GM21723 (cell line): Measurements from ENCODE around the gene MESP2.

Experiments
- ATAC-seq: cut with Tn5 transposase; IDR thresholded peaks from one replicate; pipeline ENCODE4 v1.9.1; 2021; ENCODE audit warnings: mild to moderate bottlenecking, moderate library complexity; ENCODE audit not compliant: unreplicated experiment

The MESP2 gene

GRCh38 chr15:89754361-89755154 is 21.6 kb upstream of the MESP2 start:
- ATAC-seq, result no peak

DNA sequence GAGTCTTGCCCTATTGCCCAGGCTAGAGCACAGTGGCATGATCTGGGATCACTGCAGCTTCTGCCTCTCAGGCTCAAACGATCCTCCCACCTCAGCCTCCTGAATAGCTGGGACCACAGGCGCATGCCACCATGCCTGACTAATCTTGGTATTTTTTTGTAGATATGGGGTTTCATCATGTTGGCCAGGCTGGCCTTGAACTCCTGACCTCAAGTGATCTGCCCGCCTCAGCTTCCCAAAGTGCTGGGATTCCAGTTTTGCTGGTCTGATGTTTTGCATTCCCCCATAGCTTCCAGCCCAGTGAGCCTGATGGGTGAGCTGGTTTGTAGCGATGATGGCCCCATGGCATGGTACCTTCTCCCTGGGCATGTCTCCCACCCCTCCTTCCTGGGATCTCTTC is 20.4 kb upstream of the MESP2 start:
- ATAC-seq, result no peak

DNA sequence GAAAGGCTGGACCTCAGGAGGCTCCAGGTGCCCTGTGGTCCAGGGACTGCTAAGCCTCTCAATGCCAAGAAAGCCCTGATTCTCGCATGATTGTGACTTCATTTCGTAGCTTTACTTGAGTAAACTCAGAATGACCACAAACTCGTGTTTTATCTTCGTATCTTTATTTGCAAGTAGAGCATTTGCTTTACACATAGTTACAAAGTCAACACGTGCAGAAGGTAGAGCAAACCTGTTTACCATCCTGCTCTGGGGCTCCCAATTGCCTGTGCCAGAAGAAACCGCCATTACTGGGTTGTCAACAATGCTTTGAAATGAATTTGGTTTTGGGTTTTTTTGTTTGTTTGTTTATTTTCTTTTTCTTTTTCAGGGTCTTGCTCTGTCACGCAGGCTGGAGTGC is 19.2 kb upstream of the MESP2 start:
- ATAC-seq, result no peak

GRCh38 chr15:89758283-89758682 is 17.8 kb upstream of the MESP2 start:
- ATAC-seq, result no peak

- no peak for ATAC-seq
These were observed 17.2 kb upstream of the MESP2 start for GRCh38 chr15:89758981-89759380.

DNA sequence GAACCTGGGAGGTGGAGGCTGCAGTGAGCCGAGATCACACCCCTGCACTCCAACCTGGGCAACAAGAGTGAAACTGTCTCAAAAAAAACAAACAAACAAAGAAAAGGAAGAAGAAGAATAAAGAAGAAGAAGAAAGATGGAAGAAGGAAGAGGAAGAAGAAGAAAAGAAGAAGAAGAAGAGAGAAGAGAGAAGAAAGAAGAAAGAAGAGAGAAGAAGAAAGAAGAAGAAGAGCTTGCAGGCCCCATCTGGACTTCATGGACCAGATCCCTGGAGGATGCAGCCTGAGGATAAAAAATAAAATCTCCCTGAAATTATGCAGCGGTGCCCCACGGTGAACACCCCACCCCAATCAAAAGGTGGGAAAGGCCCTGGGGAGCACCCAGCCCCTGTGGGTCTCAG is 16.3 kb upstream of the MESP2 start:
- ATAC-seq, result no peak

DNA sequence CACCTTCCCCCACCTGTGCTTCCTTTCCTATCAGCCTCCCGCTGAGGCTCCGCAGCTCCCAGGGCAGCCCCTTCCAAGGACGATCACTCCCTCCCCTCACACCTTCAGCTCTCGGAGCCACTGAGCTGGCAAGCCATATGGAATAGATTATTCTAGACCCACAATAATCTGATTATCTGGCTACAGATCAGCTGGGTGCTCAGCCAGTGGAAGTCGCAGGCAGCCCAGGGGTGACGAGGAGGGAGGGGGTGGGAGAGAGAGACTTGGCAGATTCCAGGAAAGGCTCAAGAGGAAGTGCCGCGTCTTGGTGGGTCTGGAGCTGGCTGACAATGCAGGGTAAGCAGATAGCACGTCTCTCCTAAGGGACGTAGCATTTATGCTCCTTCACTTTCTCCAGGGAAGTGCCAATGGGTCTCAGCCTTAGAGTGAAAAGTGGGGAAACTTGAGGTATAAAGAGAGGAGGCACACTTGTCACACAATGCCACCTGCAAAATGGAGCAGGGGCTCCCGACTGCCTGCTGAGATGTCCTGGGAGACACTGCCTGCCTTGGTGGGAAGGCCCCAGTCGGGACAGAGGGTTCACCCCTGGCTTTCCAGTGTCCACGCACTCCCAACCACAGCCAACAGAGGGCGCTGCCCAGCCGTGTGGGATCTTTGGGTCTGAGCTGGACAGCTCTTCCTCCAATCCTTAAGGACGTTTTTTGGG is 15.7 kb upstream of the MESP2 start:
- ATAC-seq, result peak; percentile 72

DNA sequence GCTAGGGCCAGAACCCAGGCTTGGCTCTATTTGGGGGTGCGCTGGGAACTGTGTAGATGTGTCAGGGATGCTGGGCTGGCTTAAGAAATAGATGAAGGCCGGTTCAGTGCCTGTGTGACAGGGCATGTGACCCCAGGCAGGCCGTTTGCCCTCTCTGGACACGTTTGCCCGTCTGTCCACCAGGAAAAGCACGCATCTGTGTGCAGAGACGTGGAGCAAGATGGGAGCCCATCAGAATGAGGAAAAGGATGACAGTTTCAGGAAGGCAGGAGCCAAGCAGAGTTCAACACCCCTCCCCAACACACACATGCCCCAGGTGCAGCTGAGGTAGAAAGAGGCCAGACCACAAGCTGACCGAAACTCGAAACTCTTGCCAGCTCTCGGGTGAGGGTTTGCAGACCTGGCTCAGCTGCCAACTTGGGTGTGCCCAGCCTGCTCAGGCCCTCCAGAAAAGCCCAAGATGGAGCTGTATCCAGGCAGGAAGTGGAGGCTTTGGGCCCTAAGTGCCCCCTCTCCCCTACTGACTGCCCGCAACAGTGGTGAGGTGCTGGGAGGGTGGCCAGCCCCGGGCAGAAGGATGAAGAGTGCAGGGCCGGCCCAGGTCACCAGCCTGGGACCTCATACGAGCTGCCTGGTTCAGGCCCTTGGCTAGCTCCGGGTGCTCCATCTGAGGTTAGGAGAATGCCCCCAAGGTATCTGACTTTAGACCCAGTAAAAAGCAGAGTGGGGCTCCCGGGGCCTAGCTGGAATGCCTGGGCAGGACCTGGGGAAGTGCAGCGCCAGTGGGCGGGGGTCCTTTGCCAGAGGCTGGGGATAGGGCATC is 14.9 kb upstream of the MESP2 start:
- no peak for ATAC-seq

- no peak for ATAC-seq
These were observed 14.2 kb upstream of the MESP2 start for GRCh38 chr15:89761929-89762328.

GRCh38 chr15:89765694-89766093 is 10.4 kb upstream of the MESP2 start:
- no peak for ATAC-seq

DNA sequence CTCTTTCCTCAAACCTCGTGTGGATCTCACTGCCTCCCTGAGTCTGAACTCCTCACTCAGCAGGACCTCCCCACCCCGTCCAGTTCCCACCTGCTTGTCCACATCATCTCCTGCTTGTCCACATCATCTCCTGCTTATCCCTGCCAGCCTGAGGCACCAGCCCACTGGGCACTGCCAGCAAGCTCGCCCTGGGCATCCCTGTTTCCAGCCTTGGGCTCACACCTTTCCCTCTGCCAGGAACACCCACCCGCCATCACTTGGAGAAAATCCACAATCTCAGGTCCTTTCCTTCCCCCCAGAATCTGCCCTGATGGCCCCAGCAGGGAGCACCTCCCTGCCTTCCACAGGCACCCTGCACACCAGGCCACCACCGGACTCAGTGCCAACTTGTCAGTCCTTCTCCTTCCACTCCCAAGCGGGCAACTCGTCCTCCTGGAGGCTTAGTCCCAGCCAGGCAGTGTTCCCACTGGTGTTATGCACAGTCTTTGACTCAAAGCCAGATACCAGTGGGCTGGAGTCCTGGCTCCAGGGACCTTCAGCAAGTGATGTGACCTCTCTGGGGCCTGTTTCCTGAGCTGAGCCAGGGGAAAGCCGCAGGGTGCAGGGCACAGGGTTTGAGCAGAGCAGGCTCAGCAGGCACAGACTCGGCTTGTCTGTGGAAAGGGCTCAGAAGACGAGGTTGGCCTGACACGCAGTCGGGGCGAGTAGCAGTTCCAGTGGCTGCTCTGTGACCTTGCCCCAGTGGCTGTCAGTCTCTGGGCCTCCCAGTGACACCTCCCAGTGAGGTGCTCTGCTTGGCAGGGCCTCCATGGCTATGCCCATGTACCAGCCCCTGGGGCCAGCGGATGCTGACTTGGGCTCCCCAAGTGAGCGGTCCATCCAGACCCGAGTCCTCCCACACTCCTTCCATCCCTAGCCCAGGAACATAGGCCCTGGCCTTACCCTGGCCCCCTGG is 9.5 kb upstream of the MESP2 start:
- no peak for ATAC-seq

DNA sequence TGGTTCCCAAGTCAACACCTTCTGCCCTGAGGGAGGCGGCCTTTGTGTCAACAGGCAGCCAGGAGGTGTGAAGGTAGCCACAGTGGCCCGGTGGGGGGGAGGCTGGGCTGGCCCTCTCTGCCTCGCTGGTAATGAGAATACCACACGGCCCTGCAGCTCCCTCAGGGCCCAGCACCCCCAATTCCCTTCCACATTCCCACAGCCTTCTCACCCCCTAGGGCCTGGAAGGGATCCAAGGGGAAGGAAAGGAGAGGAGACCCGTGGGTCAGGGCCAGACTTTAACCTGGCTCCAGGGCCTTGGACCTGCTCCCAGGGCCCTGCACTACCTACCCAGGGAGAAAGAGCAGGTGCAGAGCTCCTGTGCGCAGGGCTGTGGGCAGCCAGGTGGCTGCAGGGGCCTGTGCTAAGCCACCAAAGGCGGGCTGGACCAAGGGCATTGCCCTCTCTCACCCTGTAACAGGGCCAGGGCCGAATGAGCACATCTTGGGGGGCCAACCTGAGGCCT is 8.7 kb upstream of the MESP2 start:
- no peak for ATAC-seq

DNA sequence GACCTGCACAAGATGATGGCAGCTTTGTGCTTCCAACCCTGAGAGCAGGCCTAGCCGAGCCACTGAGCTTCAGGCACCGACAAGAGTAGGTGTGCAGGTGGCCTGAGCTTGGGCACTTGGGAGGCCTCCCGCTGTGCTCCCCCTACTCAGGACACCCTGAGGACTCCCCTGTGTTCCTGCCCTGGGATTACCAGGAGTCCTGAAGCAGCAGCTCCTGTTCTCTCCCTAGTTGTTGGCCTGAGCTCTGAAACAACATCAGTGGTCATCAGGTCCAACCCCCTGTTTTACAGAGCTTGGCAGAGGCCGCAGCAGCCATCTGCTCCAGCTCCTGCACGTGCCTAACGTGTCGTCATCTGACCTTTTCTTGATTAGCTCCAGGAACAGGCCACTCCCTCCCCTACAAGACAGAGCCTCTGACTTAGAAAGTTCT is 8.0 kb upstream of the MESP2 start:
- no peak for ATAC-seq

DNA sequence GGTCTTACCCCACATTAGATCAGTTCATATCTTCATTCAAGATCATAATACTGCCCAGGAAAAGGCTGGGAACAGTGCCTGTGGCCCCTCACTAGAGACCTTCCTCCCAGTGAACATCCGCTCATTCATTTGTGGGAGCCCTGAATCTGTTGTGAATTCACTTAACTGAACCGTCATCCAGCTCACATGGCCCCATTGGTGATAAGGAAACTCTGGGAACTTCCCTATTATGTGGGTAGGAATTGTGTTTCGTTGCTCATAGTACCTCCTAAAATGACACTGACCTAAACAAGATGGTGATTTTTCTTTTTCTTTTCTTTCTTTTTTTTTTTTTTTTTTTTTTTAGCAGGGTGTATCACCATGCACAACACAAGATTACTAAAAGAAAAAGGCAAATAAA is 6.8 kb upstream of the MESP2 start:
- no peak for ATAC-seq

DNA sequence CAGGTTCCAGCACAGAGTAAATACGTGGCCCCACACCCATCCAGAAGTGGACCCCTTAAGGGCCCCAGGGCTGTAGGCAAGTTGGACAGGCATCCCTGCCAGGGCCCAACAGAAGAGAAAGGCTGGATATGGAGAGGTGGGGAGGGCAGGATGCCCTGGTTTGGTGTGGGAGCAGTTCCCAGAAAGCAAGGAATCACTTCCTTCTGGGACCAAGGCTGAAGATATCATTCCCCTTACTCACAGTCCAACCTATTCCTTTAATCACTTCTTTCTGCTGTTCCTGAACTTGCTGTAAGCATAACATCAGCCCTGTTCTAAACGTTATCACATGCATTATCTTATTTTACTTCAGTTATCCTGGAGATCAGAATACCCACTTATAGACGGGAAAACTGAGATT is 6.1 kb upstream of the MESP2 start:
- no peak for ATAC-seq

- ATAC-seq, result no peak
These were observed 3.1 kb upstream of the MESP2 start for GRCh38 chr15:89772932-89773583.

- no peak for ATAC-seq
These were observed 1.6 kb upstream of the MESP2 start for GRCh38 chr15:89774492-89774891.

- no peak for ATAC-seq
These were observed 317 bp upstream of the MESP2 start for GRCh38 chr15:89775815-89776214.

DNA sequence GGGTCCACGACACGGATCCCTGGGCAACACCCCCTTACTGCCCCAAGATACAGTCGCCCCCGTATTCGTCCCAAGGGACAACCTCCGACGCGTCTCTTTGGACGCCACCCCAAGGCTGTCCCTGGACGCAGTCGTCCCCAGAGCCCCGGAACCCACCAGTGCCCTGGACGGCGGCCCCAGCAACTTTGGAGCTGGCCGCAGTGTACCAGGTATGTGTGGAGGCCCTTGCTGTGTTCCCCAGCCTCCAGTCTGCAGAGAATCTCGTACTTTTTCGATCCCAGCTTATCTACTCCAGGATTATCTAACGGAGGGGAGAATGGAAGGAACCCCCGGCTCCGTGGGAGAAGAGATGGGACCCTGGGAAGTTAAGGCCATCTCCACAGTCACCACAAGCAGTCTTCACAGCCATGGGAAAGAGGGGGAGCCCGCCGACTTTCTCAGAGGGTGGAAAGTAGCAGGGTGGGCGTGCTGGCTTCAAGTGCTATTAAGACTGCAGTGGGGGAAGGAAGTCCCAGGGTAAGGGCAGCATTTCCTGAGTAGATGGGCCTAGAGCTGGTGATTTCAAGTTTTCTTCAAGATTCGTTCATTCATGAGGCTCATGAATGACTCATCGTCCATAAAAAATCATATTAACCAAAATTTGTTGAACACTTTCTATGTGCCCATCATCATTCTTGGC is 1.1 kb downstream of the MESP2 start:
- no peak for ATAC-seq
